Stimulated activated CD4-positive, alpha-beta T cell treated with anti-CD3 and anti-CD28 coated beads, Interleukin-2, amount 100 ng/mL, for 48 hours (primary cell): ENCODE results near the gene ATF7.
A peak's percentile ranks its signal among the peaks of the same experiment; 100 is the strongest.

Source experiments
- DNase-seq, 2 donors: peaks; one replicate each; pipeline ENCODE4 v3.0.0-alpha.2; 2020

Gene ATF7

GRCh38 chr12:53516758-53517455 lies 109.3 kb downstream of the ATF7 start:
- no peak for DNase-seq

- DNase-seq: no peak
Observed at GRCh38 chr12:53515291-53515680, 110.9 kb downstream of the ATF7 start.

GRCh38 chr12:53514628-53515290 lies 111.4 kb downstream of the ATF7 start:
- no peak for DNase-seq

GRCh38 chr12:53513712-53514410 lies 112.3 kb downstream of the ATF7 start:
- DNase-seq: no peak

- no peak for DNase-seq
Observed at GRCh38 chr12:53510181-53510812, 115.9 kb downstream of the ATF7 start.

- DNase-seq: peak; percentile 86 to 87
Observed at GRCh38 chr12:53508534-53509170, 117.5 kb downstream of the ATF7 start.

- no peak for DNase-seq
Observed at GRCh38 chr12:53507603-53507885, 118.6 kb downstream of the ATF7 start.

- no peak for DNase-seq
Observed at GRCh38 chr12:53506881-53507602, 119.1 kb downstream of the ATF7 start, which contains the start of gene NPFF. TSS of gene NPFF (minus strand) at chr12:53507484. CDS start at chr12:53507474, 10 bp downstream.

- DNase-seq: no peak
Observed at GRCh38 chr12:53506450-53506785, 119.8 kb downstream of the ATF7 start.

- no peak for DNase-seq
Observed at GRCh38 chr12:53505555-53506449, 120.4 kb downstream of the ATF7 start.

GRCh38 chr12:53505086-53505485 lies 121.1 kb downstream of the ATF7 start:
- no peak for DNase-seq

GRCh38 chr12:53504004-53504920 lies 121.9 kb downstream of the ATF7 start:
- no peak for DNase-seq

- no peak for DNase-seq
Observed at GRCh38 chr12:53502983-53503728, 123.0 kb downstream of the ATF7 start.

- DNase-seq: no peak
Observed at GRCh38 chr12:53502331-53502730, 123.9 kb downstream of the ATF7 start.

GRCh38 chr12:53501615-53502181 lies 124.5 kb downstream of the ATF7 start:
- DNase-seq: no peak

- DNase-seq: peak; percentile 87 to 93
Observed at GRCh38 chr12:53500776-53501614, 125.2 kb downstream of the ATF7 start, which contains the start of gene TARBP2. TSS of gene TARBP2 (plus strand) at chr12:53501283. CDS start at chr12:53501409, 126 bp downstream.

- DNase-seq: no peak
Observed at GRCh38 chr12:53500142-53500775, 125.9 kb downstream of the ATF7 start.
